ENCODE data around the gene CACNA1C.
"Not testable (repeated sequence)": the region's sequence is repeated elsewhere in the genome, so short reads cannot be mapped to it uniquely, and the experiment has no call there.

CACNA1C gene

DNA sequence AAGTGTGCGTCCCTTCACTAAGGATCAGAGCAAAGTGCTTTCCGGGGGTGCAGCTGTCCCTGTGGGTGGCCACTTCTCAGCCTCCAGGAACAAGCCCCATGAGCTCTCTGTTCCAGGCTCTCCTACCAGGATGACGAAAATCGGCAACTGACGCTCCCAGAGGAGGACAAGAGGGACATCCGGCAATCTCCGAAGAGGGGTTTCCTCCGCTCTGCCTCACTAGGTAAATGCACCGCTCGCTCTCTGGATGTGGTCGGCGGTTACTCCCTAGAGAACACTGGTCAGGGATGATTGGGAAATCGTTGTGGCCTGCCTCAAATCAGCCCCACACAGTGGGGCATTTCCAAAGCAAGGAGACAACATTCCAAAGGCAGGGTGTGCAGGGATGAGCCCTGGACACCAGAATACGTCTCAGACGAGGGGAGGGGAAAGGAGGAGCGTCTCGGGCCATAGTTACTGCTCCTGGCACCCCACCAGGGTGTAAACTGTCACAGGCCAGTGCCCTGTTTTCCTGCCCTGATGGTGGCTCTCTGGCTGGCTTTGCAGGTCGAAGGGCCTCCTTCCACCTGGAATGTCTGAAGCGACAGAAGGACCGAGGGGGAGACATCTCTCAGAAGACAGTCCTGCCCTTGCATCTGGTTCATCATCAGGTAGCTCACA, 633.0 kb downstream of the CACNA1C start:
- in situ Hi-C loops (cut with MboI; ENCODE audit: low sequenced_read_pairs), result not testable (repeated sequence)

GRCh38 chr12:2686280-2686646, 633.5 kb downstream of the CACNA1C start:
- in situ Hi-C loops (cut with MboI; ENCODE audit: low sequenced_read_pairs), result no loop called here

DNA sequence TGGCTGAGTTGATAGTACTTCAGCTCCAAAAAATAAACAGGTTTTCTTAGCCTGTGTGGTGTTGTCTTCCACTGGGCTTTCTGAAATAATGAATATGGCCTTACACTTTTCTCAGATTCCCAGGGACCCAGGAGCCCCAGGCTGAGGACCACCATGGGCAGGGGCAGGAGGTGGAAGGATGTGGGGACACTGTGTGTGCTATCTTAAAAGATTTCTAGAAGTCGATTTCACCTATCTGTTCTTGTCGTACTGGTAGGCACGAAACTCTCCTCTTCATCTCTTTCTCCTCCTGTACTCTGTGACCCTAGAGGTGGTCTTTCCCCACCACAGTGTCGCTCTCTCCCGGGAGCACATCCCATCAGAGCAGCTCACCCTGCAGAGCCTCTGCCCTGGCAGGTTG, 634.3 kb downstream of the CACNA1C start:
- in situ Hi-C loops (cut with MboI; ENCODE audit: low sequenced_read_pairs), result no loop called here

GRCh38 chr12:2687726-2688125, 634.9 kb downstream of the CACNA1C start:
- in situ Hi-C loops (cut with MboI; ENCODE audit: low sequenced_read_pairs), result no loop called here

DNA sequence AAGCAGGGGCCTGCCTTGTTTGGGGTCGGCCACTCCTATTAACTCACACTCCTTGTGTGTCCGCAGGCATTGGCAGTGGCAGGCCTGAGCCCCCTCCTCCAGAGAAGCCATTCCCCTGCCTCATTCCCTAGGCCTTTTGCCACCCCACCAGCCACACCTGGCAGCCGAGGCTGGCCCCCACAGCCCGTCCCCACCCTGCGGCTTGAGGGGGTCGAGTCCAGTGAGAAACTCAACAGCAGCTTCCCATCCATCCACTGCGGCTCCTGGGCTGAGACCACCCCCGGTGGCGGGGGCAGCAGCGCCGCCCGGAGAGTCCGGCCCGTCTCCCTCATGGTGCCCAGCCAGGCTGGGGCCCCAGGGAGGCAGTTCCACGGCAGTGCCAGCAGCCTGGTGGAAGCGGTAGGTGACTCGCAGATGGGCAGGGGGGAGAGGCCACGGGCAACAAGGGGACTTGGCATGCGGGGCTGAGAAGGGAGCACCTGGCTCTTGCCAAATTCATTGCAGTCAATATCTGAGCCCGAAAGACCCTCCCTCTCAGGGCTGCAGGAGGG, 635.7 kb downstream of the CACNA1C start:
- in situ Hi-C loops (cut with MboI; ENCODE audit: low sequenced_read_pairs), result no loop called here

GRCh38 chr12:2689393-2689792, 636.6 kb downstream of the CACNA1C start:
- in situ Hi-C loops (cut with MboI; ENCODE audit: low sequenced_read_pairs), result no loop called here

DNA sequence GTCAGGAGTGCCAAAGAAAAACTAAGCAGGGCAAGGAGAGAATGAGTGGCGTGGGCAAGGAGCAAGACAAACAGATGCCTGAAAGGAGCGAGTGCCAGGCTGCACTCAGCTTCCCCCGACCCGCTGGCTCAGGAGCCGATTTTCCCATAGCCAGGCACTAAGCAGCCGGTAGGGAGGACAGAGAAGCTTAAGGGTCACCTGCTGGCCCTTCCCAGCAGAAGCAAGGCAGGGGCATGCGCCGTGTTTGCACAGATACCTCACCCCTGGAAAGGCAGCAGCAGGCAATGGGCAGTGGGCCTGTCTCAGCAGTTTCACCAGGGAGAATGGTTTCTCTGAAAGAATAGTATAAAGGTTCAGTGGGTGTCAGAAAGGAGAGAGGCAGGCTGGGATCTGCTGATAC, 637.1 kb downstream of the CACNA1C start:
- in situ Hi-C loops (cut with MboI; ENCODE audit: low sequenced_read_pairs), result no loop called here

GRCh38 chr12:2690348-2691005, 637.7 kb downstream of the CACNA1C start:
- in situ Hi-C loops (cut with MboI; ENCODE audit: low sequenced_read_pairs), result no loop called here

DNA sequence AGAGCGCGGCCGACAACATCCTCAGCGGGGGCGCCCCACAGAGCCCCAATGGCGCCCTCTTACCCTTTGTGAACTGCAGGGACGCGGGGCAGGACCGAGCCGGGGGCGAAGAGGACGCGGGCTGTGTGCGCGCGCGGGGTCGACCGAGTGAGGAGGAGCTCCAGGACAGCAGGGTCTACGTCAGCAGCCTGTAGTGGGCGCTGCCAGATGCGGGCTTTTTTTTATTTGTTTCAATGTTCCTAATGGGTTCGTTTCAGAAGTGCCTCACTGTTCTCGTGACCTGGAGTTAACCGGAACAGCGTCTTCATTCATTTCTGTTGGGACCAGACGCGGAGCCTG, 638.2 kb downstream of the CACNA1C start:
- in situ Hi-C loops (cut with MboI; ENCODE audit: low sequenced_read_pairs), result no loop called here

DNA sequence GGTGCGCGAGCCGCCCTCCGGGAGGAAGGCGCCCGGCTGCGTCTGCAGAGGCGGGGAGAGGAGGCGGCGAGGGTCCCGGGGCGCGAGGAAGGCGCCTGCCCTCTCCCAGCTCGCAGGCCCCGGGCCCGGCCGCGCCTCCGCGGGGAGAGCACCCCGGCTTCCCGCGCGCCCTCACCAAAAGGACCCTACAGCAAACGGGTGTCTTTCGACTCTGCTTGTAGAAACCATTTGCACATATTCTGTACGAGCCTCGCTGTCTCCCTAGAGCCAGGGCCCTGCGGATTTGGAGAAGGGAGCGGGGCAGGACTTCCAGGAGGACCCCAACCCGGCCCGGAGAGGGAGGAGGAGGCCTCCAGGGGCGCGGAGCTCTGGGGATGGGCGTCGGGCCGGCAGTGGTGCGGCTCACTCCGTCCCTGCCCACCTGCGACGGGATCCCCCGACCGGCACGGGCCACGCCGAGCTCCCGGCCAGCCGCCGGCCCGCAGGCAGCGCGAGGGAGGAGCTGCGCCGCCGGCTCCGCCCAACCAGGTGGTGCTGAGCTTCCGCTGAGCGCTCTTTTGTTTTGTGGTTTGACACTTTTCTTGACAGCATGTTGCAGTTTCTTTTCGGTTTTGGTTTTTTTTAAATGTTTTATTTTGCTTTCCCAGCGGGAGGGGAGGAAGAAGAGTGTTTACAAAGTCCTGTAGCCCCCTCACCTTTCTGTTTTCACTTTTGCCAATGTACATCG, 638.7 kb downstream of the CACNA1C start:
- in situ Hi-C loops (cut with MboI; ENCODE audit: low sequenced_read_pairs), result no loop called here

- in situ Hi-C loops (cut with MboI; ENCODE audit: low sequenced_read_pairs), result no loop called here
Observed at GRCh38 chr12:2692080-2692479, 639.3 kb downstream of the CACNA1C start.

- in situ Hi-C loops (cut with MboI; ENCODE audit: low sequenced_read_pairs), result no loop called here
Observed at GRCh38 chr12:2693244-2693860, 640.6 kb downstream of the CACNA1C start.

DNA sequence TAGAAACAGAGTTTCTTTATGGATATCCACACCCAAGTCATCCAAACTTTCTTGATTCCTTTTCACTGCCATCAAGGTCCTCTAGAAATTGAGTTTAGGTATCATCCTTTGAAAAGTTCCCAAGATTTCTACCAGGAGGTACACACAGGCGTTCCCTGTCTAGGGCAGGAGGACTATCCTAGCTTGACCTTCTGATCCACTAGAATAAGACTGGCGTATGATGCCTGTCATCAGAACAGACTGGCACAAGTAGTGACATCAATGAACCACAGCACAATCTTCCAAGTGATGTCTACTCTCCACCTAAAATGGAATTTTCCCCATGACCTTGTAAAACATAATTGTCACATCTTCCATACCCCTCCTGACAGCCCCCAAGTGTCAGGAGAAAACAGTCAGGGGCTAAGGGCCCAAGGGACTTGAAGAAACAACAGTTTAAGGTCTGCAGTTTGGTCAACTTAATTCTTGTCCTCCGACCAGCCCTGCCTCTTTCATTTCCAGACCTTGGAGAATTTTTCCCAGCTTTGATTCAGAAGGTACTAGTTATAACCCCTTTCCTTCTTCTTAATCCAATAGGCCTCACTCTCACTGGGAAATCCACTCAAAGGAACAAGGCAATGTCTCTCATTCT, 641.3 kb downstream of the CACNA1C start:
- in situ Hi-C loops (cut with MboI; ENCODE audit: low sequenced_read_pairs), result no loop called here

DNA sequence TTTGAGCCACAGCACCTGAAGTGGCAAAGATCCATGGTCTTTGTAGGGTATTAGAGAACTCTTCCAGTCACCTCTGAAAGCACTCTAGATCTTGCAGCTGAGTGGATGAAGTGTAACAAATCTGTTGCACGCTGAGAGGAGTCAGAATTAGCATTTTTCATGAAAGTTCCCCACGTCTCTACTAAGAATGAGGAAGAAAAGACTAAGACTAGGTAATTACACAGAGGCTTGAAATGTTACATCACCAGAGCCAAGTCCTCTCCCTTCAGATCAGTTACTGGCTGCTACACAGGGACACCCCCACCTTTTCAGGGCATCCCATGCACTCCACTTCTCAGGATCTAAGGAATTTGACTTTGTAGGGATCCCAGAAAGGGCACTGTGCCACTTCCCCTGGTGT, 643.3 kb downstream of the CACNA1C start:
- in situ Hi-C loops (cut with MboI; ENCODE audit: low sequenced_read_pairs), result no loop called here

DNA sequence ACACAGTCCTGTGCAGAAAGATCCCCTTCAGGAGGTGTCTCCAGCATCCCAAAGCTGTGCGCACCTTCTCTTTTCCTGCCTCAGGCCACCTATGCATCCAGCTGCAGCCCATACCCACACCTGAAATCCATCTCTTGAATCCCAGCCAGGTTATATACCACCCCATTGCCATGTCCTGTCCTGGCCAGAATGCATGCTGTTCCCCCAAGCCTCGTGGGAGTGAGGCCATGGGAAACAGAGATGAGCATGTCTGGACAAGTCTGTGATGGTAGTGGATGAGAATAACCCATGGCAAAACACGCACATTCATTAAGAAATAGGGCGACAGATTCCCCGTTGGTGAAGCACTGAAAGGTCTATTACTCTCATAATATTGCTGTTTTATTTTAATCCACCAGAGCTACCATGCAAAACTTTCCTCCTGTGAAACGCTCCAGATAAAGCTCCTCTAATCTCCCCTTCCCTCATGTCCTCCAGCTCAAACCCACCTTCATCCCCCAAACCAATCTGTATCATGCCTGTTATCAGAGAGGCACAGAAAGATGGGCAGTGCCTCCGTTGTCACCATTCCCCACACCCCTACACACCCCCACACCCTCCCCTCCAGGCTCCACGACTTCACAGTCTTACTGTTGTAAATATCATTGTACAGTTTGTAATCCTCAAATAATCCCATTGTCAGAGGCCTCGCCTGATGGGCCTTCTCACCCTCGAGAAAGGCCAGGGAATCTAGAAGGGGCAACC, 644.4 kb downstream of the CACNA1C start:
- in situ Hi-C loops (cut with MboI; ENCODE audit: low sequenced_read_pairs), result no loop called here

GRCh38 chr12:2698566-2698965, 645.8 kb downstream of the CACNA1C start:
- in situ Hi-C loops (cut with MboI; ENCODE audit: low sequenced_read_pairs), result no loop called here

- in situ Hi-C loops (cut with MboI; ENCODE audit: low sequenced_read_pairs), result no loop called here
Observed at GRCh38 chr12:2710701-2711100, 657.9 kb downstream of the CACNA1C start.

DNA sequence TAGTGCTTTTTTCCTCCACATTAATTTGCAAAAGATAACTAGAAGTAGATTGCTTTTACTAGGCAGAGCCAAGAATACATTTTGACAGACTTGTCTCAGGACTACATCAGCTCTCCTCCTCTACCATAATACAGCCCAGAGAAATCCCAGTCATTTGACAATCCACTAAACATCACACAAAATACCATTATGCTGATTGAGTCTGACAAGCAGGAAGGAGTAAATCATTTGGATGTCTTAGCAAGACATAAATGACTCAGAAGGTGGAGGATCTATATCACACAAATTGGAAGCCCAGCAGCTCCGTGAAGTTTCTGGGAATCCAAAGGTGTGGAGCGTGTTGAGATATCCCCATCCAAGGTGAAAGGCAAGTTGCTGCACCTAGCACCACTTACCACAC, 666.6 kb downstream of the CACNA1C start:
- in situ Hi-C loops (cut with MboI; ENCODE audit: low sequenced_read_pairs), result no loop called here

DNA sequence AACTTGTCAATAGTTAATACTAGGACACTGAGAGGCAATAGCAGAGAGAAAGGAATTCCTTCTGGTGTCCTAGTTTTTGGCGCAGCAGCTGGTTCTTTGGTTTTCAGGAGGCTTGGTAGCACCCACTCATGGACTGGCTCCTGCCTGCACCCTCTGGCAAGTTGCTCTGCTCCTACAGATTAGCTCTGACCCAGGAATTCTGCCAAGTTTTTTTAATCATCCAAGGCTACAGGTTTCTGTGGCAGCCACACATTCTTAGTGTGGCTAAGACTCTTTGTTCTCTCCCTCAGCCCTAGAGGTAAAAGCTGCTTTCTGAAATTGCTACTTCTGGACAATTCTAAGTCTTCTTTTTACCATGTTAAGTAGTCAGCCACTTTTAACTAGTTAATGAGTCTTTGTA, 670.0 kb downstream of the CACNA1C start:
- in situ Hi-C loops (cut with MboI; ENCODE audit: low sequenced_read_pairs), result no loop called here

- in situ Hi-C loops (cut with MboI; ENCODE audit: low sequenced_read_pairs), result no loop called here
Observed at GRCh38 chr12:2732290-2732689, 679.5 kb downstream of the CACNA1C start.

Data from HL-60/S4 treated with retinoic acid at 250 ng/mL for 4 days and 3 days (cell line).